HG02623 (cell line): Measurements from ENCODE around the gene WNT7A.

Experiments used
- ATAC-seq: cut with Tn5 transposase; IDR thresholded peaks from one replicate; pipeline ENCODE4 v1.9.1; 2021; ENCODE audit warnings: moderate library complexity; ENCODE audit not compliant: unreplicated experiment

Gene WNT7A

DNA sequence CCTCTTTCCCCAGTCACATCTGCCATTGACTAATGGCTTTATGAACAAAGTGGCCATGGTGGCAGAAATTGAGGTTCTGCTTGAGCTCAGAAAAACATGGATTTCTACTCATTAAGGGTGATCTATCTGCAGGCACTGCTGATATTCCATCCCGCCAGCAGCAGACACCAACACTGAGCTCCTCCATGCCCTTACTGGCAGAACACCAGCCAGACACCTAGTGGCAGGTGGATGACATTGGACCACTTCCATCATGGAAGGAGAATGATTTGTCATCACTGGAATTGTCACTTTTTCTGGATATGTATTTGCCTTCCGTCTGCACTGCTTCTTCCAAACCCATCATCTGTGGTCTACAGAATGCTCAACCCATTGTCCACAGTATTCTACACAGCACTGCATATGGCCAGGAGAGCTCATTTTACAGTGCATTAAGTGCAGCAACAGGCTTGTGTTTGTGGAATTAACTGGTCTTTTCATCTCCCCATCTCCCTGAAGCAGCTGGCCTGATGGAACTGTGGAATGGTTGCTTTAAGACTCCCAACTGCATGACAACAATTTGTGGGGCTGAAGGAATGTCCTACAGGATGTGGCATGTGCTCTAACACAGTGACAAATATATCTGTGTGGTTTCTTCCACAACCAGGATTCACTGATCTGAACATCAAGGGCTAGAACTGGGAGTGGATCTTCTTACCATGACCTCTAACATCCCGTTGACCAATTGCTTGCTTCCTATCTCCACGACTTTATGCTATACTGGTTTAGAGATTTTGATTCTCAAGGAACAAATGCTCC lies 103.4 kb downstream of the WNT7A start:
- ATAC-seq: no peak

DNA sequence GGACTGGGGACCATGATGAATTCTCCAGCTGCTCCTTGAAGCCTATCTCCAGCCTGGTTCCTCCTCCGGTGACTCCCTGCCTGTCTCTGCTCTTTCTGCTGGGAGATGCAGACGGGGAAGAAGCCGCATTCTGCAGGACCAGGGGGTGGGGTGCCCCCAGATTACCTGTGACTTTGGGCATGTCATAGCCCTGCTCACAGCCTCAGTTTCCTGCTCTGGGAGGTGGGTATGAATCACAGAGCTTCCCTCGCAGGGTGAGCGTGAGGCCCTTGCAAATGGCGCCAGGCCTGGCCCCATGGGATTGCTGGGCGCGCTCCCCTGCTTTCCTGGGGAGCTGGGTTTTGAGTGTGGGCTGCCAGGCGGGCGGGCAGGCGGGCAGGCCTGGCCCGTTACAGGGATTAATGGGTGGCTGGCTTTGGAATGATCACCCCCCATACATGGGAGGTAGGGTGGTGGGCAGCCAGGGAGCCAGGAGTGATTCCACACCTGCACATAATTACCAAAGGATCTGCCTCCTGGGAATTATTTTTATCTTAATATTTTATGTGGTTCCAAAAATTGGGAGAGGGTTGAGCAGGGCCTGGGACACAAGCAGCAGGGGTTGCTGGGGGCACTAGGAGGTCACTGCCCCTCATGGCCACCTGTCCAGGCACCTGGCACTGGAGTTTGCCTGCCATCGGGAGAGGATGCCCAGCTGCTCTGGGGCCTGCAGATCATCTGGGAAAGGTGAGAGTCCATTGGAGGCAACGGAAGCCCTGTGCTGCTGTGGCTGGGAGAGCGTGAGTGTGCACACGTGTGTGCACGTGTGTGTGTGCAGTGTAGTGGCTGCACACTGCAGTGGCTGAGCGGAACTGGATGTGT lies 106.8 kb downstream of the WNT7A start:
- no peak for ATAC-seq

DNA sequence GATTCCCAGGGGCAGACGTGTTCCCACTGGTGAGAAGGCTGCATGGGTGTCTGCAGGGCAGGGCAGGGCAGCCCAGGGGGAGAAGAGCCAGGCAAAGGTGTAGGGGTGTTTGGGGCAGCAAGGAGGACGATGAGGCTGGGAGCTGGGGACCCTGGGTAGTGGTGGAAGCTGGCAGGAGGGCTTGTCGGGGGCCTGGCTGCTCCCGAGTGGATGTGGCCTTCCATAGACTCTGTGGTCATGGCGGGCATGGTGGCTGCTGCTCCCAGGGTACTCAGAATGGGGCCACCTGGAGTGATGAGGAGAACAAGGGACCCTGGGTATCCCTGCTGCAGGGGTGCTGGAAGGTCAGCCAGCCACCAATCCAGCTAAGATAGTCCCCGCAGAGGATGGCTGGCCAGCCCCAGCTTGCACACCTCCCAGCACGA lies 107.5 kb downstream of the WNT7A start:
- ATAC-seq: no peak

DNA sequence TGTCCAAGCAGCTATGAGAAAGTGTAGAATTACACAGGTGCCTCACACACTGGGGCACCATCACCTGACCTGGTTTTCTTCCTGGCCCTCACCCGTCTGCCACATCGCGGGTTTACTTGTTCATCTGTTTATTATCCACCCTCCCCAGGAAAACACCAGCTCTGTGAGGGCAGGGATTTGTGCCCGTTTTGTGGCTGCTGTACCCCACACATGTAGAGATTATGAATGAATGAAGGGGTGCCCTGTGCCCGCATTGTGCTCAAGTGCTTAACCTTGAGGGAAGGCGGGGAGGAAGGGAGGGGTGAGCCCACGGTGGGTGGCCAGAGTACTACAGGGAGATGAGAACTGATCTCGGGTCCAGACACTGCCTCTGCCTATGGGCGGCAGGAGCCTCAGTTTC lies 108.4 kb downstream of the WNT7A start:
- ATAC-seq: no peak

DNA sequence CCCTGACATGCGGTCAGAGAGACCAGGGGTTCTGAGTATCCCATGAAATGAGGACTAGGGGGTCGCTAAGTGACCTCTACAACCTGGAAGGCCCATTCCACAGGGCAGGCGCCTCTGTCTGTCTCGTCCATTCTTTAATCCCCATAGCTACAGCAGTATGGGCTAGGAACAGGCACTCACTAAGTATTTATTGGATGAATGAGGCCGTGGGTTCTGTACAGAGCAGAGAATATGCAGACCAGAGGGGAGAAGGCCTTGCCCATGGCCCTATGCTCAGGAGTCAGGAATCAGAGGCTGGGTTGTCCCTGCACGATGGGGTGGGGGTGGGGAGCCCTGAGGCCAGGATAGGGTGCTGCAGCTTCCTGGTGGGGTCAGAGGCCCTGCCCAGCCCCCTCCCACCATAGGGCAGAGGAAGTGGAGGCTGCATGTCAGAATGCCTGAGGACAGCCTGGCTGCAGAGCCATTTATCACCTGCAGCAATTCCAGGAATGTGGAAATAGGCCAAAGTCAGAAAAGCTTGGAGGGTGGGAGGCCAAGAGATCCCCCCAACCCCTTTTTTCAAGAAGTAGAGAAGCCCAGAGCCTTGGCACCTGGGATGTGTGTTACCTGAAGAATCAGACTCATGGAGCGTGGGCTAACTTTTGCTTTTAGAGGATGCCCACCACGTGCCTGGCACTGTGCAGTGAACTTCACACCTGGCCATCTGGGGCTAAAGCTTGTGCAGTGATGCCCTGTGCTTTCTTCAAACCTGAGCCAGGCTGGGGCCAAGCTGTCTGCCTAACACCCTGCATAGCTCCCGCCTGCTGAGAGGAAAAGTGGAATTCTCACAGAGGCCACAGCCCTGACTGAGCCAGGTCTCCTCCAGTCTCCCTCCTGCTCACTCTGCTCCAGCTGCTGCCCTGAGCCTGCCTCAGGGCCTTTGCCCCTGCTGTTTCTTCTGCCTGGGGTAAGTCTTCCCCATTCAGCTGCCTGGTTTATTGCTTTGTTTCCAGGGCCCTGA lies 109.4 kb downstream of the WNT7A start:
- no peak for ATAC-seq

DNA sequence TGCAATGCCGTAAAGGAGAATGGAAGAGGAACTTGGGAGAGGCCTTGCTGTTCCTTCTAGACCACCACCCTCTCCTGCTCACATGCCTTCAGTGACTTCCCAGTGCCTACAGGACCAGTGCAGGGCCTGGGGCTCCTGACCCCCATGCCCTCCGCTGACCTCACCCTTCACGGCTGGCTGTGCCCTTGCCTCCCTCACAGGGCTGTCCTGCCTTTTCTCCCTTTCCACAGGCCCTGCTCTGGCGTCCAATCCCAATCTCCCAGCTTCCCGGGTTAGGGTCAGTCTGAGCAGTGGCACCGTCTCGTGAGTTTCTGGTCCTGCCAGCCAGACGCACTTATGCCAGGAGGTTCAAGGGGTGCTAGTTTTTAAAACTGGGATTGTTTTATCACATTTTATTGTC lies 110.4 kb downstream of the WNT7A start:
- ATAC-seq: no peak

DNA sequence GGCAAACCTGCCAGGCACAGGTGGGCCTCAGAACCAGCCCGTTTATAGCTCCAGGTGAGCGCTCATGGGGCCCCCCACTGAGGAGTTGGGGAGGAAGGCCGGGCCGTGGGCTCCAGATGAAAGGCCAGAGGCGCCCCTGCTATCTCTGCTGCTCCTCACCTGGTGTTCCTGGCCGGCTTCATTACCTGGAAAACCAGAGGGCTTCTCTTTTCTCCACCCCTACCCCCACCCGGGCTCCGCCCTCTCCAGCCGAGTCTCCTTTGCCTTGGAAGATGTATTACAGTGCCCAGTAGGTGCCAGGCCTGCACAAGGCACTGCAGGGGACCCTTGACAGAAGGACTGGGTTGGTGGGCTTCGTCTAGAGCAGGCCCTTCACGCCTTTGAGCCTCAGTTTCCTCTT lies 111.4 kb downstream of the WNT7A start:
- no peak for ATAC-seq

DNA sequence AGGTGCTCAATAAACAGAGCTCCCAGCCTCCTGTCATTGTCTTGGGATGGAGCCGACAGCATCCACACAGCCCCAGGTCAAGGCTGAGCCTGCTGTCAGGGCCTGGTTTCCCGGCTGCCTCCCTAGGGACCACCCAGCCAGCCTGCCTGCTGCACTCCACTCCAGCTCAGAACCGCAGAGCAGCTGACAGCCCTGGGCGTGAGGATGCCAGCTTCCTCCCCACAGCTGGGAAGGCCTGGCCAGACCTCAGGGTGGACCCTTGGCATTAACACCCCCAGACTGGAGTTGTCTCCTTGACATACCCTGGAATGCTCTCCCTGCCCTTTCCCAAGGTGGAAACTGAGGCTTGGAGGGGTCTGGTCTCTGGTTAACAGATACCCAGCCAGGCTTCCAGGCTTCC lies 112.0 kb downstream of the WNT7A start:
- no peak for ATAC-seq

DNA sequence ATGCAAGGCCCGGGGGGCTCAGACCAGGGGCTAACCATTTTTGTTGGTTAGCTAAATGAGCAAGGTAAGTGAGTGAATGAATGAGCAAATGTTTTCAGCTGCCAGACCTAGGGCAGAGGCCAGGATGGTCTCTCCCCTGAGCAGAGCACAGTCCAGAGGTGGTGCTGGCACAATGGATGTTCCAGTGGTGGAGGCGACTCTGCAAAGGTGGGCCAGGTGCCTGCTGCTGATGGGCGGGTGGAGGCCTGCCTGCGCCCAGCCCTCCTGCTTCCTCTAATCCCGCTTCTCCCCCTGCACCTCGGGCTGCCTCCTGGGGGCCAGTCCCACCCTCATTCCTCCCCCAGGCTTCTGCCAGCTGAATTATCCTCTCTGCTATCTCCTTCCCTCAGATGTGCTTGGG lies 112.8 kb downstream of the WNT7A start:
- no peak for ATAC-seq
